IMR-90 (cell line): ENCODE results near the gene CABP4. TPM values are rescaled to one million over a fixed set of nuclear protein-coding genes. Genes with fewer than 3 reads are reported as not detected.

Source experiments
- ATAC-seq: fragments of 200-7000 bp; cut with Tn5 transposase; 2 replicates; pipeline ENCODE4 v1.9.1; 2020; ENCODE audit warnings: low read depth, mild to moderate bottlenecking, moderate library complexity
- BruUV-seq: library from RNA; stranded (reverse); fragments of 400-500 nt; replicated peaks from 2 replicates; lab custom pipeline; 2021; lab: Mats Ljungman, UMichigan
- CTCF ChIA-PET: fragments of 300-600 bp; formaldehyde crosslinking; extraction: SDS; loops from one replicate; lab custom pipeline; 2021; ENCODE audit warnings: antibody characterized with exemption; lab: Yijun Ruan, JAX
- POLR2A ChIA-PET: fragments of 300-600 bp; sonication (Branson Sonifier 250); formaldehyde crosslinking; loops from one replicate; lab custom pipeline; 2022; ENCODE audit warnings: antibody characterized with exemption; ENCODE audit not compliant: unreplicated experiment; lab: Charles Lee
- DNase-seq: peaks from one replicate; pipeline ENCODE4 v3.0.0; 2013
- H2AFZ ChIP-seq: replicated peaks from 2 replicates; pipeline ENCODE3; 2013; ENCODE audit warnings: low read length, mild to moderate bottlenecking; ENCODE audit not compliant: poor library complexity
- H2AK5ac ChIP-seq: 2 replicates; pipeline ENCODE4 v1.6.1; 2013; ENCODE audit warnings: low read depth, low read length, inconsistent platforms
- H2AK9ac ChIP-seq: replicated peaks from 2 replicates; pipeline ENCODE3; 2013; ENCODE audit warnings: mild to moderate bottlenecking, low read depth, low read length, moderate library complexity; ENCODE audit not compliant: poor library complexity
- H2BK120ac ChIP-seq: 2 replicates; pipeline ENCODE4 v1.6.1; 2013; ENCODE audit warnings: low read depth, low read length, inconsistent platforms
- H2BK15ac ChIP-seq: 3 replicates; pipeline ENCODE4 v1.6.1; 2013; ENCODE audit warnings: low read depth, low read length, inconsistent platforms
- H2BK20ac ChIP-seq: 2 replicates; pipeline ENCODE4 v1.6.1; 2013; ENCODE audit warnings: low read depth, mild to moderate bottlenecking, inconsistent platforms, low read length, moderate library complexity
- H2BK5ac ChIP-seq: 2 replicates; pipeline ENCODE4 v1.6.1; 2013; ENCODE audit warnings: mild to moderate bottlenecking, low read depth, low read length, inconsistent platforms; ENCODE audit not compliant: poor library complexity, severe bottlenecking
- H3K14ac ChIP-seq: replicated peaks from 2 replicates; pipeline ENCODE4 v1.6.1; 2013; ENCODE audit warnings: low read depth, low read length, inconsistent platforms
- H3K18ac ChIP-seq: 2 replicates; pipeline ENCODE4 v1.6.1; 2013; ENCODE audit warnings: low read depth, low read length, control low read depth
- H3K23ac ChIP-seq: 2 replicates; pipeline ENCODE4 v1.6.1; 2013; ENCODE audit warnings: low read depth, low read length, inconsistent platforms
- H3K27ac ChIP-seq: 2 replicates; pipeline ENCODE4 v1.5.1; 2013; ENCODE audit warnings: mild to moderate bottlenecking, control low read depth, low read length; ENCODE audit not compliant: insufficient read depth
- H3K27me3 ChIP-seq: 2 replicates; pipeline ENCODE4 v1.6.1; 2013; ENCODE audit warnings: low read length; ENCODE audit not compliant: control insufficient read depth, insufficient read depth
- H3K36me3 ChIP-seq: 2 replicates; pipeline ENCODE4 v1.6.1; 2013; ENCODE audit warnings: low read length, mixed read lengths; ENCODE audit not compliant: control insufficient read depth, insufficient read depth
- H3K4ac ChIP-seq: 2 replicates; pipeline ENCODE4 v1.6.1; 2013; ENCODE audit warnings: low read depth, low read length, inconsistent platforms
- H3K4me1 ChIP-seq: 2 replicates; pipeline ENCODE4 v1.6.1; 2013; ENCODE audit warnings: low read length, mixed read lengths; ENCODE audit not compliant: control insufficient read depth, insufficient read depth
- H3K4me2 ChIP-seq: 2 replicates; pipeline ENCODE4 v1.6.1; 2013; ENCODE audit warnings: low read depth, mild to moderate bottlenecking, control low read depth, low read length, moderate library complexity
- H3K4me3 ChIP-seq: 2 replicates; pipeline ENCODE4 v1.5.1; 2013; ENCODE audit warnings: low read depth, mild to moderate bottlenecking, control low read depth, low read length, moderate library complexity; ENCODE audit not compliant: insufficient read depth
- H3K56ac ChIP-seq: 2 replicates; pipeline ENCODE4 v1.6.1; 2013; ENCODE audit warnings: low read length, inconsistent platforms; ENCODE audit not compliant: insufficient read depth; ENCODE audit errors: extremely low read depth
- H3K79me1 ChIP-seq, 2 experiments: 2 replicates each; pipeline ENCODE4 v1.6.1; 2013; ENCODE audit warnings: low read length in 2 of 2, inconsistent platforms in 1 of 2, low read depth in 1 of 2
- H3K9ac ChIP-seq: 2 replicates; pipeline ENCODE4 v1.6.1; 2013; ENCODE audit warnings: low read depth, low read length, control low read depth
- H3K9me1 ChIP-seq: 2 replicates; pipeline ENCODE4 v1.6.1; 2013; ENCODE audit warnings: low read length, inconsistent platforms; ENCODE audit not compliant: insufficient read depth
- H3K9me3 ChIP-seq: 2 replicates; pipeline ENCODE4 v1.6.1; 2013; ENCODE audit warnings: low read length; ENCODE audit not compliant: control insufficient read depth, insufficient read depth
- H4K20me1 ChIP-seq: 2 replicates; pipeline ENCODE4 v1.6.1; 2013; ENCODE audit warnings: low read length, inconsistent platforms; ENCODE audit not compliant: insufficient read depth
- H4K5ac ChIP-seq: 2 replicates; pipeline ENCODE4 v1.6.1; 2013; ENCODE audit warnings: mild to moderate bottlenecking, low read depth, low read length, control low read depth
- H4K8ac ChIP-seq, 2 experiments: 2 replicates each; pipeline ENCODE4 v1.6.1; 2013; ENCODE audit warnings: low read depth in 2 of 2, low read length in 2 of 2, control low read depth in 1 of 2, inconsistent platforms in 1 of 2
- H4K91ac ChIP-seq: 2 replicates; pipeline ENCODE4 v1.6.1; 2013; ENCODE audit warnings: low read depth, low read length, inconsistent platforms; ENCODE audit not compliant: insufficient read depth
- BHLHE40 ChIP-seq: fragments of 150-350 bp; IDR thresholded peaks from 2 replicates; pipeline ENCODE4 v1.6.1; 2016; ENCODE audit warnings: mild to moderate bottlenecking, low read depth, low read length
- CHD1 ChIP-seq: IDR thresholded peaks from 2 replicates; pipeline ENCODE4 v1.6.1; 2012; ENCODE audit warnings: low read depth, low read length, improper control_type of control experiment
- FOS ChIP-seq: fragments of 150-350 bp; IDR thresholded peaks from 2 replicates; pipeline ENCODE4 v1.6.1; 2016; ENCODE audit warnings: low read depth, low read length
- MAFK ChIP-seq: IDR thresholded peaks from 2 replicates; pipeline ENCODE4 v1.6.1; 2012; ENCODE audit warnings: low read depth, low read length, improper control_type of control experiment
- MAZ ChIP-seq: IDR thresholded peaks from 2 replicates; pipeline ENCODE4 v1.6.1; 2012; ENCODE audit warnings: low read depth, mild to moderate bottlenecking, low read length, improper control_type of control experiment, moderate library complexity, borderline replicate concordance
- MXI1 ChIP-seq: IDR thresholded peaks from 2 replicates; pipeline ENCODE4 v1.6.1; 2012; ENCODE audit warnings: low read depth, mild to moderate bottlenecking, low read length, moderate library complexity, borderline replicate concordance
- POLR2A ChIP-seq: IDR thresholded peaks from 2 replicates; pipeline ENCODE4 v1.6.1; 2012; ENCODE audit warnings: mild to moderate bottlenecking, low read depth, low read length
- RAD21 ChIP-seq: IDR thresholded peaks from 2 replicates; pipeline ENCODE4 v1.6.1; 2012; ENCODE audit warnings: low read length, improper control_type of control experiment
- RFX5 ChIP-seq: IDR thresholded peaks from 2 replicates; pipeline ENCODE4 v1.8.0; 2012; ENCODE audit warnings: low read depth, mild to moderate bottlenecking, low read length, moderate library complexity
- SMC3 ChIP-seq: fragments of 150-350 bp; IDR thresholded peaks from 2 replicates; pipeline ENCODE4 v1.6.1; 2016; ENCODE audit warnings: low read depth, mild to moderate bottlenecking, antibody characterized with exemption, low read length, moderate library complexity
- WGBS, 2 experiments: methylation state at CpG; one replicate each; pipeline versions ENCODE4 v1.1.5 to v1.1.7; 2013; ENCODE audit warnings: missing lambda C conversion rate in 2 of 2; ENCODE audit not compliant: insufficient read length in 1 of 2; ENCODE audit errors: extremely low coverage in 2 of 2; 5-methylcytosine and 5-hydroxymethylcytosine counted together
- dilution Hi-C: fragments of 300-500 bp; cut with HindIII; formaldehyde crosslinking; loops from one replicate; pipeline ENCODE4 v1.14.3; 2018; ENCODE audit warnings: low sequenced_read_pairs; ENCODE audit not compliant: unreplicated experiment
- in situ Hi-C: fragments of 300-500 bp; cut with MboI; formaldehyde crosslinking; loops from 3 replicates; pipeline ENCODE4 v1.14.3; 2019; ENCODE audit warnings: low sequenced_read_pairs, inconsistent platforms, mixed read lengths
- intact Hi-C: fragments of 100-400 bp; cut with micrococcal nuclease; formaldehyde crosslinking; loops from 2 replicates; pipeline ENCODE4 v1.10.0; 2022
- polyA plus RNA-seq, 3 experiments: library from polyadenylated mRNA; depleted of rRNA; stranded (reverse); fragments of >200 nt; gene quantifications; 2 replicates each; pipeline ENCODE4 v1.2.3, GENCODE V29; 2012; ENCODE audit warnings: low replicate concordance in 1 of 3
- total RNA-seq: library from RNA; depleted of rRNA; stranded (reverse); fragments of >200 nt; gene quantifications from 2 replicates; pipeline ENCODE4 v1.2.3, GENCODE V29; 2012
- TF ChIP-seq, protein P1 (sequence below): fragments of 150-350 bp; IDR thresholded peaks from 2 replicates; pipeline ENCODE4 v1.6.1; 2017; ENCODE audit warnings: mild to moderate bottlenecking, antibody characterized with exemption, low read length, low read depth
- TF ChIP-seq, protein P2 (sequence below): fragments of 150-350 bp; IDR thresholded peaks from 2 replicates; pipeline ENCODE4 v1.6.1; 2016; ENCODE audit warnings: low read depth, mild to moderate bottlenecking, low read length, moderate library complexity, borderline replicate concordance
- TF ChIP-seq, protein P3 (sequence below): conservative IDR thresholded peaks from 2 replicates; pipeline ENCODE4 v1.5.1; 2012; ENCODE audit warnings: mild to moderate bottlenecking, low read depth, low read length, improper control_type of control experiment

CABP4 gene
- total and polyA plus RNA-seq, 2 of the 4 experiments (the other 2 are of a cell fraction): not detected

DNA sequence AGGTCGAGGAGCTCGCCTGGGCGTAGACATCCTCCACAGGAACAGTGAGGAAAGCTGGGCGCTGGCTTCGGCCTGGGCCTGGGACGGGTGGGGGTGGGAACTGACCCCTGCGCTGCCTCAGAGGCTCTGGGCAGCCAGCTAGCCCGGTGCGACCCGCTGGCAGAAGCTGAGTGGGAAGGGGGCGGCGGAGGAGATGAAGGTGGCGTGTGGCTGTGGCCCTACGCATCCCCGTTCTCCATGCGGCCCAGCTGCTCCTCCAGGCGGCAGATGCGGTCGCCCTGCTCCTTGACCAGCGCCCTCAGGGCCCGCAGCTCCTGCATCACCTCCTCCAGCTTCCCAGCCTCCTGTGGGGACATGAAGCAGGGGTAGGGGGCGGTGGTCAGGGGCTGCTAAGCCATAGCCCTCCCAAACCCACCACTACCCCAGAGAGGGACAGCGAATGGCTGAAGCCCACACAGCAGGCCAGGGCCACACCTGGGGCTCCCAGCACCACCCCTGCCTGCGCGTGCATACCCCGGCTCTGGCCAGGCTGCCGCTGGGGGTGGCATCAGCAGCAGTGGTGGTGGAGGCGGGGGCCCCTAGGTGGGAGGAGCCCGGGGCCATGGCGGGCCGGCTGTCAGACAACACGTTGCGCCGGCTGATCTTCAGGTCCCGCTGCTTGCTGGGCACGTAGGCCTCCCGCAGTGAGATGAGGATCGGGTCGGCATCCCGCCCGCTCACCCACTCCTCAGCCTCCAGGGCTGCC is 16.8 kb upstream of the CABP4 start:
- no peak overlapping the region for H4K5ac ChIP-seq
- in situ Hi-C loops (no loop called here), dilution Hi-C loops (no loop called here), intact Hi-C loops (no loop called here)
- peaks cover 8% of the 10 kb centered on the region for H4K20me1 ChIP-seq
- peaks cover 8% of the 10 kb centered on the region; the same call in 1 of the 2 replicates for H3K9me1 ChIP-seq
- no peak overlapping the region for H2AK9ac ChIP-seq
- no peak overlapping the region for H4K91ac ChIP-seq
- no peak overlapping the region for H2BK15ac ChIP-seq
- no peak overlapping the region for H3K14ac ChIP-seq
- no peak for TF ChIP-seq RFX5
- TF ChIP-seq, protein P1, sequence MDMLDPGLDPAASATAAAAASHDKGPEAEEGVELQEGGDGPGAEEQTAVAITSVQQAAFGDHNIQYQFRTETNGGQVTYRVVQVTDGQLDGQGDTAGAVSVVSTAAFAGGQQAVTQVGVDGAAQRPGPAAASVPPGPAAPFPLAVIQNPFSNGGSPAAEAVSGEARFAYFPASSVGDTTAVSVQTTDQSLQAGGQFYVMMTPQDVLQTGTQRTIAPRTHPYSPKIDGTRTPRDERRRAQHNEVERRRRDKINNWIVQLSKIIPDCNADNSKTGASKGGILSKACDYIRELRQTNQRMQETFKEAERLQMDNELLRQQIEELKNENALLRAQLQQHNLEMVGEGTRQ: no peak
- TF ChIP-seq SMC3: no peak
- no peak for TF ChIP-seq CHD1
- no peak for TF ChIP-seq MAFK
- TF ChIP-seq, protein P2, sequence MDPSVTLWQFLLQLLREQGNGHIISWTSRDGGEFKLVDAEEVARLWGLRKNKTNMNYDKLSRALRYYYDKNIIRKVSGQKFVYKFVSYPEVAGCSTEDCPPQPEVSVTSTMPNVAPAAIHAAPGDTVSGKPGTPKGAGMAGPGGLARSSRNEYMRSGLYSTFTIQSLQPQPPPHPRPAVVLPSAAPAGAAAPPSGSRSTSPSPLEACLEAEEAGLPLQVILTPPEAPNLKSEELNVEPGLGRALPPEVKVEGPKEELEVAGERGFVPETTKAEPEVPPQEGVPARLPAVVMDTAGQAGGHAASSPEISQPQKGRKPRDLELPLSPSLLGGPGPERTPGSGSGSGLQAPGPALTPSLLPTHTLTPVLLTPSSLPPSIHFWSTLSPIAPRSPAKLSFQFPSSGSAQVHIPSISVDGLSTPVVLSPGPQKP: no peak
- TF ChIP-seq, protein P3, sequence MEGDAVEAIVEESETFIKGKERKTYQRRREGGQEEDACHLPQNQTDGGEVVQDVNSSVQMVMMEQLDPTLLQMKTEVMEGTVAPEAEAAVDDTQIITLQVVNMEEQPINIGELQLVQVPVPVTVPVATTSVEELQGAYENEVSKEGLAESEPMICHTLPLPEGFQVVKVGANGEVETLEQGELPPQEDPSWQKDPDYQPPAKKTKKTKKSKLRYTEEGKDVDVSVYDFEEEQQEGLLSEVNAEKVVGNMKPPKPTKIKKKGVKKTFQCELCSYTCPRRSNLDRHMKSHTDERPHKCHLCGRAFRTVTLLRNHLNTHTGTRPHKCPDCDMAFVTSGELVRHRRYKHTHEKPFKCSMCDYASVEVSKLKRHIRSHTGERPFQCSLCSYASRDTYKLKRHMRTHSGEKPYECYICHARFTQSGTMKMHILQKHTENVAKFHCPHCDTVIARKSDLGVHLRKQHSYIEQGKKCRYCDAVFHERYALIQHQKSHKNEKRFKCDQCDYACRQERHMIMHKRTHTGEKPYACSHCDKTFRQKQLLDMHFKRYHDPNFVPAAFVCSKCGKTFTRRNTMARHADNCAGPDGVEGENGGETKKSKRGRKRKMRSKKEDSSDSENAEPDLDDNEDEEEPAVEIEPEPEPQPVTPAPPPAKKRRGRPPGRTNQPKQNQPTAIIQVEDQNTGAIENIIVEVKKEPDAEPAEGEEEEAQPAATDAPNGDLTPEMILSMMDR: no peak
- TF ChIP-seq FOS: no peak
- TF ChIP-seq RAD21: no peak
- no peak for TF ChIP-seq BHLHE40
- TF ChIP-seq MXI1: no peak
- no peak for TF ChIP-seq MAZ
- no peak for TF ChIP-seq POLR2A
- H3K4me2 ChIP-seq: no peak overlapping the region
- no peak overlapping the region for H3K27ac ChIP-seq
- WGBS, 2 experiments: 88% methylated on average over 8 of the region's 41 CpGs; no CpG with 5 or more reads in 1 of the 2 experiments
- peaks cover 8 to 26% of the 10 kb centered on the region in 2 experiments for H3K79me1 ChIP-seq
- no peak overlapping the region for H3K4ac ChIP-seq
- H4K8ac ChIP-seq: no peak overlapping the region
- no peak overlapping the region for H3K9ac ChIP-seq
- no peak overlapping the region for H3K4me3 ChIP-seq
- H3K36me3 ChIP-seq: peaks cover 55% of the 10 kb centered on the region
- H2BK120ac ChIP-seq: no peak overlapping the region
- H3K27me3 ChIP-seq: no peaks in the 10 kb centered on the region
- no peak for ATAC-seq
- no peak overlapping the region for H2BK20ac ChIP-seq
- H2AFZ ChIP-seq: no peak overlapping the region
- no peak overlapping the region for H2AK5ac ChIP-seq
- no peak overlapping the region for H2BK5ac ChIP-seq
- no TSS peak for BruUV-seq
- H3K56ac ChIP-seq: no peak overlapping the region
- H3K9me3 ChIP-seq: no peaks in the 10 kb centered on the region
- H3K23ac ChIP-seq: no peak overlapping the region
- CTCF ChIA-PET: no interaction called here
- POLR2A ChIA-PET: interaction anchor here (0.5 kb wide), 1 partner anchor 31 kb away, joined by 12 read pairs; no protein-coding TSS in a partner anchor
- peaks cover 2% of the 10 kb centered on the region; the same call in 1 of the 2 replicates for H3K4me1 ChIP-seq
- H3K18ac ChIP-seq: no peak overlapping the region
- DNase-seq: no peak
